CD1c-positive myeloid dendritic cell (primary cell): ENCODE results near the gene RNF220.

Experiments
- DNase-seq: peaks from one replicate; pipeline ENCODE4 v3.0.0-alpha.2; 2016; ENCODE audit errors: extremely low spot score

RNF220 gene

DNA sequence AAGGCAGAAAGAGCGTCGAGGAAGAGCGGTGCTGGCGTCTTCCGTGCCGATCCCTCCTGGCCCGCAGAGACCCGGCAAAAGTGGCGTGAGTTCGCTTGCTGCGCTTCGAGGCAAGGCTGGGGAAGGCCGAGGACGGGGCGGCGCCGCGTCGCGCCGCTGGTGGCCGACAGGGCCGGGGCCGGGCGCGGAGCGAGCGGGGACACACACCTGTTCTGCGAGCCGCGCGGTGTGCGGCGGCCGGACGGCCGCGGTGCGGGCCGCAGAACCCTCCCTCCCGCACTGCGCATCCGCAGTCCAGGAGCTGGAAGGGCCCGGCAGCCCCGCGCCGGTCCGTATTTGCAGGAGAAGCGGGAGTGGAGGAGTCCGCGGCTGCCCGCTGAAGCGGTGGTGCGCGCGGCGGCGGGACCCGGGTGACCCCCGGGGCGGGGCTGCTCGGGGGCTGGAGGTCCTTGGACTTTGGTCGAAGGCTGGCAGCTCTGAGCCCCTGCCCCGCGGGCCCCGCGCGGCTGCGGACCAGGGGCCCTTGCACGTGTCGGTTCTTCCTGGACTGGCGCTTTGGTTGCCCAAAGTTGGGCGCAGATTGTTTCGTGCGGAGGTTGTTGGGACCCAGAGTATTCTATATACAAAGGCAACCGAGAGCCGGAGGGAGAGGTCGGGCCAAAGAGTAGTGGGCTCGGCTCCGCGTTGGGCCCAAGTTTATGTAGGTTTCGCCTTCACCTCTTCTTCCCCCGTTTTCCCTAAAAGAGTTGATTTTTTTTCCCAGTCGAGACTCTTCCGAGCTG lies 2.6 kb downstream of the RNF220 start:
- DNase-seq: no peak

DNA sequence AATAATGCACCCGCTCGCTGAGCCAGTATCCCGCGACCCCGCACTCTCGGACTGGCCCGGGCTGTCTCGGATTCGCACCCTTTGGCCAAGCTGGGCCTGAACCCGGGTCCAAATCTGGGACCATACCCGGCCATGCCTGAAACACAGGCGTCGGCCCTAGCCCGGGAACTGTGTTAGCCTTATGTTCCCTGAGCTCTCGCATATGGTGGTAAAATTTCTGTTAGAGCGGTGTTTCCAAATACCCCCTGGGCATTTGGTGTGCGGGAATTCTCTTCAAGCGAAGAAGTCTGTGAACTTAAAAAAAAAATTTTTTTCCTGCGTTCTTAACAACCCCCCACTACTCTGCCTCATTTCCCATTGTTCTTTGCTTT lies 3.1 kb downstream of the RNF220 start:
- no peak for DNase-seq

DNA sequence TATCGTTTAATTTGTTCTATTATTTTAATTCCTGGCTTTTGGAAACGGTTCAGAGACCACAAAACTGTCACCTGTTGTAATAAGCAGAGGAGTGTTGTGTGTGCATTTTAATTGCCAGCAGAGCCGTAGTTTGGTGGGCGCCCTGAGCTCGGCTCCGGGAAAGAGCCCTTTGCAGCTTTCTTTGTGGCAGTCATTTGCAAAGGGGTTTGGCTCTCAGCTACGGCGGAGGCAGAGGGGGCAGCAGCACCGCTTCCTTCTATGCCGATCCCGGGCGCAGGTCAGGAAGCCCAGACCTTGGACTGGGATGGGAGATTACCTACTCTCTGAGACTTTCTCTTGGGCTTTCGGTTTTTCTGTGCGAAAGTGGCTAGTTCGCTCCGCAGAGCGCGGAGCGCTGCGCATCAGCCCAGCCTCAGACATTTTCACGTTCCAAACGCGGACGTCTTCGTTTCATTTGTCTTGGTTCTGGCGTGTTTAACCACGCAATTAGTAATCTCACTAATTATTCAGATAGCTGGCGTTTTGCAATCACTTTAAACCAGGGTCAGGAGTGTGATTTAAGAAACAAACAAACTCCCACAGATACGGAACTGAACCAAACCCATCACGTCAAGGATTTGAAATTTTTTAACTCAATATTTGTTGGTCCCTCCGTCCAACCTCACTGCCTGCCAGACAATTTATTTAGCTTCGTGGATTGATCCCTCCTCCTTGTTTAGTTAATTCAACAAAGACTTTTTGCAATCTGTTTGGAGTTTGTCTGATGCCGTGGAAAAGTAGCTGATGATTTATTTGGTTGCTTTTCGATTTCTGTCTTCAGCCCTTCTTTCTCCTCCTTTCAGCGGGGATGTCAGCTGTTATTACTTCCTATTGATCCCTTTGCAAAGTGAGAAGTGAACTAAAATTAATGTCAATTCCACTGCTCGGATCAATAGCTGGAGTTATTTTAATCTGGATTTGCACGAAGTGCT lies 3.9 kb downstream of the RNF220 start:
- DNase-seq: peak; percentile 47

DNA sequence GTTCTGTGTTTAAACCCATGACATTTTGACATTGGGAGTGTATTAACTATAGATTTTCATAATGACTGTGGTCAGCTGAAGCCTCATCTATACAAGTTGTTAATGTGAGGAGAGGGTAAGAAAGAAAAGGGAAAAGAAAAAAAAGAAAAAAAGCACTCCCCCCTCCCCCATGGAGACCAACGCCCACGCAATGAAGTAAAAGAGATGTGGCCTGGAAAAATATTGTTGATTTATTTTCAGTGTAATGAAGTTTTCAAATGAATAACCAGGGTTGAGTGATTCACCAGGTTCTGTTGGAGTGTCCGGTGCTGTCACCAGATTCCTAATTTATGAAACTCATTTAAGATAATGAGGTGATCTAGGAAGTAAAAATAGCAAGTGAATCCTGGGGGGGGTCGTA lies 4.7 kb downstream of the RNF220 start:
- no peak for DNase-seq

DNA sequence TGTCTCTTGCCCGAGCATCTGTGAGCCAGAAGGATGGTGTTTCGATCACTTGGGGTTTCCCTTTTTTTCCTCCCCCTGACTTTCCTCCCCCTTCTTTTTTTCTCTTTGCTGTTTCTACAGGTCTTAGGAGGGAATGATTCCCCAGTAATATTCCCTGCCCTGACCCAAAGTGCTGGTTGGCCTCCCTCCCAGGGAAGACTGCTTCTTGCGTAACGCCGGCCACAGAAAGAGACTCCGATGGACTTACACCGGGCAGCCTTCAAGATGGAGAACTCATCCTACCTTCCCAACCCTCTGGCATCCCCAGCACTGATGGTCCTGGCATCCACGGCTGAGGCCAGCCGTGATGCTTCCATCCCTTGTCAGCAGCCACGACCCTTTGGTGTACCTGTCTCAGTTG lies 6.8 kb downstream of the RNF220 start:
- DNase-seq: no peak

DNA sequence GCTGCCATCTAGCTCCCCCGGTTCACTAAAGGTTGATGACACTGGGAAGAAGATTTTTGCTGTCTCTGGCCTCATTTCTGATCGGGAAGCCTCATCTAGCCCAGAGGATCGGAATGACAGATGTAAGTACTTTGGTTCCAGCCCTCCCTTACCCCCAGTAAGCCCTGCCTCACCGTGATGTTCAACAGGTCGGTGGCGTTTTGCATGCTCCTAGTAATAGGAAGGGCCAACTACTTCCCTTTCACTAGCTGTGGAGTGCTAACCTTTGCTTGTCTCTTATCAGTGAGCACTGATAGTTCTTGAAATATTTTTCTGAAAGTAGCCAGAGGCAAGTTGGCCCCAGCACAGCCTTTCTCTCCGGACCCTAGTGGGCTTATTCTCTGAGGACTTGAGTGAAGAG lies 7.5 kb downstream of the RNF220 start:
- no peak for DNase-seq

DNA sequence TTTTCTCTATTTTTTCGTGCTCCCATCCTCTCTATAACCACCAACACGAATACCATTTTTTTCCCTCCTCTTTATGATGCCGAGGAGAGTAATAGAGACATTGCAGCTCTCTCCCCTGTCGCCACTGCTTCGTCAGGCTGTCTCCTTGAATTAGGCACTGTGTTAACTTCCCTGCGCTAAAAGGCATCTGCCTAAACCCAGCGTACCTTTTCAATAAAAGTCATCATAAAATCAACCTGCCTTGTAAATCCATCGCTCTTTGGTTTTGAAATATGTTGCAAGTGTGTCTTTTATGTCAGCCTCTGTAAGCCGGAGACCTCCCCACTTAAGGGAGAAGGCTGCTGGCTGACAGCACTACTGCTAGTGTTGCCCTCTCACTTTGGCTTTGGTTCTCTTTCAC lies 8.7 kb downstream of the RNF220 start:
- DNase-seq: no peak

DNA sequence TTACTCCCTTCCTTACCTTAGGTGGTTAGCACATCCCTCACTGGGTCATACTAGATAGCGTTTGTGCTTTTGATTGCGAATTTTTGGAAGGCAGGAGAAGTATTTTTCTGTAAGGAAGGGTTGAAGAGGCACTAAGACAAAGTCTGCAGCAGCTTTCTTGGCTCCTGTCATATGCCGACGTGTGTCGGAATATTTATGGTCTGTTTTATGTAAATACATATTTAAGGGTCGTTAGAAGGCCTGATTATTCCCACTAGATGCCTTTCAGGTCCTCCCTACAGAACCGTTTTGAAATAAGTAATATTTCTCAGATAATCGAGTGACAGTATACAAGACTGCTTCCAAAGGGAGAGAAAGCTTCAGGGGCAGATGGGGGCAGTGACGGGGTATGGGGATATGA lies 10.0 kb downstream of the RNF220 start:
- no peak for DNase-seq

DNA sequence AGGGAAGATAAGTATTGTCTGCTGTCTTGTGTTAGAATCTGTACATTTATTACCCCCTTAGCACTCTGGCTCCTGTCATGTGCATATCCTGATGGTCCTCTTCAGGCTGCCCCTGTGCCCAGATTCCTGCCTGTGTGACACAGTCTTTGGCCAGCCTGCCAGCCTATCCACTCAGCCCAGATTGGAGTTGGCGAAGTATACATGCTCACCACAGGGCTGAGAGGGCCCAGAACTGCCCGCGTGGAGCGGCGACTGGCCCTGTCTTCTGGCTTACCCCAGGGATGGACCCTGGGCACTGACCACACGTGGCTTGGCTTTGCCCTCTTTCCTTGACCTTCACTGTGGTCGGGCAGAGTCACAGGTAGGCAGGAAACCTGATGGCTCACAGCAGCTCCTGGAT lies 11.4 kb downstream of the RNF220 start:
- DNase-seq: no peak

DNA sequence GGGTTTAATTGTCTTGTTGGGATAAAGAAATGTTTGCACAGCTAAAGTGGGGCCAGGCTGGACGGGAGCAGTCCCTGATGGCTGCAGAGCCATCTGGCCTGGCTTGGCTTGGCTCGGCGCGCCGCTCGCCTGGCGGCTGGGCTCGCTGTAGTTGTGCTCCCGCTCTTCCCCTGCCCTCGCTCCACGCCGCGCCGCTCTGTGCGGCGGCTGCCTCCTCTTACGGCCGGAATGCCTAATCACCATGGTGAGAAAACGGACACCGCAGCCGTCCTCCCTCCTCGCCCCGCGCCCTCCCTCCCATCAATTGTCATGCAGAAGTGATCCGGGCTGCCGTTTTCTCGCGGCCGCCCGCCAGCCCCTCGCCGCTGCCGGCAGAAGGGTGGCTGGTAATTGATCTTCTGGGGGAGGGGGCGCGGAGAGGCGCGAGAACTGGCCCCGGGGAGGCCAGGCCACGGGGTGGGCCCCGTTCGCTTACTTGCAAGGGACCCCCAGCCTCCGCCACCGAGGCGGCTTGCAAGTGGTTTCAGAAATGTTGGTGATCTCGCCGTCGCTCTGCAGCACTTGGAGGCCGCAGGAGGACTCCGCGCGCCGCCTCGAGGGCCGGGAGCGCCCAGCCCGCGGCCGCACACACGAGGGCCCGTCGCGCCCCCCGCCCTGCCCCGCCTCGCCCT lies 12.4 kb downstream of the RNF220 start:
- DNase-seq: peak; percentile 50

DNA sequence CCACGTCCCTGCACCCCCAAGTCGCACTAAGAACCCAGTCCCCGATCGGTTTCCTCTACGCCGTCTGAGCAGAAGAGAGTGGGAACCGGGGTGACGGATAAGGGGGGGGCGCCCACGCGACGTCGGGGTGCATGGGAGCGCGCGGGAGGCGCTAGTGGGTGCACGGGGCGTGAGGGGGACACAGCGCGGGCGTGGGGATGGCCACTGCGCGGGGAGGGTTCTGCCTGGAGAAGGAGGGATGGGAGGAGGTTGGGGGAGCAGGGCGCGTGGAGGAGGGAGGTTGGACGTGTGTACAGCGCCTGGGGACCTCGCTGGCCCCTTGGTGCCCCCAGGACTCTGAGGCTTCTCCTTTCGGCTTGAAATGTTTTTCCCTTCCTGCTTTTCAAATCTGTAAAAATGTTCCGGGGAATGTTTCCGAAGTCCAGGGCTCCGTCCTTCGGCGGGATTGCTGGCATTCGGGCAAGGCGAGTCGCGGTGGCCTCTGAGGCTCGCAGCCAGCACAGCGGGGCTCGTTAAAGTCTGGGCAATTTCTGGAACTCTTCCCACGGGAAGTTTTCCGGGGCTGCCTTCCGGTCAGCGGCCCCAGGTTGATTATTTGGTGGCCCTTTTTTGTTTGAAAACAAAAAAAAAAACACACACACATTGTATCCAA lies 13.1 kb downstream of the RNF220 start:
- peak; percentile 17 for DNase-seq

DNA sequence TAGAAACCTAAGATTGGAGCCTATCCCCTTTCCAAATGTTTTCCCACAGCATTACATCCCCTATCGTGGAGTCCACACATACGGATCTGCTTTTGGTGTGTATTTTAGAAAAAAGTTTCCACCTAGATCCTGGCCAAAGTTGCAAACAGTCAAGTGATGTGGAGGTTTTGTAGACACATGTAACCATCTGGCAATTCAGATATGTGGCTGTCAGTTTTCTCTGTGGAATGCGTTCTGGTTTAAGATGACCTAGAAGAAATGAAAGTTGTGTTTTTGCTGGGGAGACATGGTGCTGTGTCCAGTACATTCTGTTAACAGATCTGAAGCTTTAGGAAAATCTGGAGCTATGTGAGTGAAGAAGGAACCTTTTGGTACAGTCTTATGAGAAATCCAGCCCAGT lies 14.8 kb downstream of the RNF220 start:
- no peak for DNase-seq

DNA sequence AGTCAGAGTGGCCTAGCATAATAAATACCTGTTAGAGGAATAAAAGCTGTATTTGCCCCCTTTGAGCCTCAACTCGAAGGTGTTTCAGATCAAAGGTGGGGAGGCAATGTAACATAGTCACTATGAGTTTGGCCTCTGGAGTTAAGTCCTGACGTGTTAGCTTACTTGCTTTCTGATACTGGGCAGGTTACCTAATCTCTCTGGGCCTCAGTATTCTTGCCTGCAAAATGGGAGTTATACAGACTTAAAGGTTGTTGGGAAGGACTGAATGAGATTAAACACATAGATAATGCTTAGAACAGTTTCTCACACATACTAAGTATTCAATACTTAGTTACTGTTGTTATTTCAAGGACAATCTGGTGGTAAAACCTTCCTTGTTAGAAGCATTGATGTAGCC lies 15.5 kb downstream of the RNF220 start:
- DNase-seq: no peak

DNA sequence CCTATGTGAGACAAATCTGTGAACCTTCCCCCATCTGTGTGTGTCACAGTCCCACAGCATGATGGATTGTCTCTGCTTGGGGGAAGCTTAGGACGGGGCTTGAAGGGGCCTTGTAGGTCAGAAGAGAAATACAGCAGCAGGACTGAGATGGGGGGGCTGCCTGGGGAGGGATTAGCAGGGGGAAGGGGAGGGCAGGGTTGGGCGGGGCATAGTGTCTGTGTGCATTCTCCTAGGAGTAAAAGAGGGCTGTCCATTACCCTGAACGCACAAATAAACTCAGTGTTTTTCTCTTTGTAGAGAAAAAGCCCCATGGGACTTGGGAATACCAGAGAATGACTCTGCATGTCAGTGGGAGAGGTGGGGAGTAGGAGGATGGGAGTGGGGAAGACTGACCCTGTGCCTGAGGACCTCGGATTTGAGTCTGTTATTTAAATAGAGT lies 16.4 kb downstream of the RNF220 start:
- DNase-seq: no peak

DNA sequence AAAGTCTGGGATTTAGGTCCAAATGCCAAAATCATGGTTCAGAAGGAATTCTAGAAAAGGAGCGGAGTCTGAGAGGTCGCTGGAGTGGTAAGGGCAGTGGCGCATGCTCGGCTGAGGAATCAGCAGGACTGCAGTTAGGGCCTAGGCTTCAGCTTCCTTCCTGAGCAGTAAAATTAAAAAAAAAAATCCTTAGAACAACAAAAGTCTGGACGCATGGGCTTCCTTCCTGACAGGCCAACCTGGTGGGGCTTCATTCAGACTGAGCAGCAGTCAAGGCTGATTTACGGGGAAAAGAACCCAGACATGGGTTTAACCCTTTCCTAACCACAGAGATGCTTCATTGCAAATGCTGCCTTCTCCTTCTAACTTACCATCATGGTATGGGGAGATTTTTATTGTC lies 17.1 kb downstream of the RNF220 start:
- DNase-seq: no peak

DNA sequence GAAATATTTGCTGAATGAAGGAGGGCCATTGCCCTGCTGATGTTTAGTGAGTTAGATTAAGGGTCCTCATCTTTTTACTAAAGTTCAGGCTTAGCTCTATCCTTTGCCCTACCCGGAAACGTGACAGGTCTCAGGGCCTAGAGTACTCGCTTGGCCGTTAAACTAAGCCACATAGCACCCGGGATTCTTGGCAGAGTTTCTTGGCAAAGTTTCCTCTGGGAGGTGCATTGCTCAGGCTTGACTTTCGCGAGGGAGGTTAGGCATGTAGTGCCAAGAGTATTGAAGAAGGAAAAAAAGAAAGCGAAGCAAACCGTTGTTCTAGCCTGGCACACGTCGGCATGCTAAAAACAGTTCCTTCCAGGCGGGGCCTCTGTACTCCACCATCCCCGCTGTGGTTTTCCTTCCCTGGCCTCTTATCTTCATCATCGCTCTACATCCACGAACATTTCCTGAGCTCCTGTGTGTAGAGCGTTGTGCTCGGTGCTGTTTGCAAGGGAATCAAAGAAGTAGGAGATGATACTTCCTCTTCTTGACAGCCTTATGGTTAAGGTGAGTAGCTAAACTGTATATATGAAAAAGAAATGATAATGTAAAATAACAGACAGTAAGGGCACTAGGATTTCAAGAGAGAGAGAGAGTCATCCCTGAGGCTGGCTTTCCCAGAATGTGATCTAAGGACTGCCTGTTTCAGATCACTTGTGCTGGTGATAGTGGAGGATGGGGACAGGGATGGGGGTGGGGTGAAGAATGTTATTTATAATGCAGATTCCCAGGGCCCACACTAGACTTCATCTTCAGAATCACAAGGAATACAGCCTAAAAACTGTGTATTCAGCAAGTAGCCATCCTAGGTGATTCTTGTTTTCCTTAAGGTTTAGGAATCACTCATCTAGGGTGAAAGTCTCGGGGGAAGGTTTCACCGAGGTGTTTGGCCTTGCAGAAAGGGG lies 18.8 kb downstream of the RNF220 start:
- no peak for DNase-seq

DNA sequence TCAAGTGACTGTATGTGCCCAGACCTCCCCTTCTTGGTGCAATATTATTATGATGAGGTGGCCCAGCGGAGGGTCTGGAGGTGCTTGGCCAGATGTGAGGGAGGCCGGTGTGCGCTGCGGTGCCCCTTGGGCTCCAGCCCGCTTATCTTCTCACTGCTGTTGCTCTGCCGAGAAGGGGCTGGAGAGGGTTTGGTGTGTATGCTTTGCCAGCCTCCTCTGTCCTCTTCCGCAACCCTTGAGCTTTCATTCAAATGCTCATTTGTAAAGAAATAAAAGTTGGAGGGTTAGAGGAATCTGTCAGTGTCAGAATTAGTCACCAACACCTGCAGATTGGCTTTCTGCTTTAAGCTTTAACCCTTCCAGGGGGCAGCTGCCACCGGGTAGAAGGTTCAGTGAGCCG lies 19.7 kb downstream of the RNF220 start:
- DNase-seq: no peak

DNA sequence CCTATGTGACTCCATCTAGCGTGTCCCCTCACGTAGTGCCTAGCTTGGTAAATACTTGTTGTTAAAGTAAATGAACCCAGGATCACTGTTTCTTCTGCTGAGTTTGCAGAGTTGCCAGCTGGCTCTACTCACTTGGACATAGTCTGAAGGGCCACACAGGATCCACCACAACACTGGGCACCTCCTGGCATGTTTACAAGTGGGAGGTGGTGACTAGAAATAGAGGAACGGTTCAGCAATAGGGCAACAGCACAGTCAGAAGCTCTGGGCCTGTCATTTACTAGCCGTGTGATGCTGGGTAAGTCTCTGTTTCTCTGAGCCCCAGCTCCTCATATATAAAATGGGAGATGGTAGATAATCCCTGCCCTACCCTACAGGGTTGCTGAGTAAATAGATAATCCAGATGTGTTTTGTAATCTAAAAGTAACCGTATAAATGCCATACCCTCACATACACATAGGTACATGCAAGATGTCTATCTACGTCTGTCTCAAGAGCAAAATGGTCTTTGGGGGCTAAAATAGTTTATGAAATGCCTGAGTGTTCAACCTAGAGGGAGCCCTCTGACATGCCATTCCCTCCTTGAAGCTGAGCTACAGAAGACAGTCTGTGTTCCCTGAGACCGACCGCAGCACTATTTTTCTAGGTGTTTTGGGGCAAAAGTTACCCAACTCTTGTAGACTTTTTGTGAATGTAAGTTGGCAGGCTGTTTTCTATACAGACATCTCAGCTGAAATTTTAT lies 20.5 kb downstream of the RNF220 start:
- no peak for DNase-seq

DNA sequence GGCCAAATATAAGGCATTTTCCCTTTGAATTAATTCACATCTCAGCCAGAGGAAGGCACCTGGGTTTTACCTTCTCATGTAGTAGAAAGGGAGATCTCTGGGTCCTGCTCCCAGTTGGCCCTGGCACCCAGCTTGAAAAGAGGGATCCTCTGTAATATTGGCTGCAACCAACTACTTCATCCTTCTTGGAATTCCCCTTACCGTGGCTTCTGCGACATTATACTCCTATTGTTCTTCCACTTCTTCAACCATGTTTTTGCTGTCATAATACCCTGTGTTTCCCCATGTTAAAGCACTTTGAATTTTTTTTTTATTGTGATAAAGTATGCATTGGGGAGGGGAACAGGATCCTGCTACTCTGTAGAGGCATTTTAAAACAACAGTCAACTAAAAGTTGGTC lies 26.8 kb downstream of the RNF220 start:
- DNase-seq: no peak

DNA sequence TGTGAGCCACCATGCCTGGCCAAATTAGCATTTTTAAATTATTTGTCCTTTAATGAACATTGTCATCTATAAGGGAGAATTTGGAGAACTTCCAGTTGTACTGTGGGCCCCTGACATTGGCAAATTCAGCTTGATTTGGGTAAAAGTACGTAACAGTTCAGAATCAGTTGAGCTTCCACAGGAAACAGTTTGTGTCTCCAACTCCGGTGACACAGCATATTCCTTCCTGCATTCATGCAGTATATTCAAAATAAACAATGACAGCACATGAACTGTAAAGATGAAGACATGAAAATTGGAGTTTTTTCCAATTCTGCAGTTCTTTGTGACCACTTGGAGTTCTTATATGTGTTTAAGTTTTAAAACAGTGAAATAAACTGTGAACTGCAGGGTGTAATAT lies 28.2 kb downstream of the RNF220 start:
- DNase-seq: no peak
